Prostate gland (tissue), 2 donors: Measurements from ENCODE around the gene OR8G5.

Experiments used
- CTCF ChIP-seq, 4 experiments: fragments of 200-600 bp in 2 of 4; fragments of 450-650 bp in 2 of 4; sonication (generic) in 2 of 4; IDR thresholded peaks; 1 replicate in 3 of 4; 2 replicates in 1 of 4; pipeline ENCODE4 v1.5.1; 2016 to 2019; ENCODE audit warnings: antibody characterized with exemption in 4 of 4, mild to moderate bottlenecking in 2 of 4, moderate library complexity in 2 of 4
- POLR2A ChIP-seq: fragments of 450-650 bp; IDR thresholded peaks from one replicate; pipeline ENCODE4 v1.6.1; 2016; ENCODE audit warnings: antibody characterized with exemption, mild to moderate bottlenecking

- TF ChIP-seq CTCF (IDR thresholded peaks at IDR 0.05) (no peak), POLR2A (no peak)
Measured at GRCh38 chr11:124214027-124214426, 42.1 kb upstream of the OR8G5 start.
